ENCODE measurements around the gene WNT9B. TPM values are rescaled to one million over a fixed set of nuclear protein-coding genes. Genes with fewer than 3 reads are reported as not detected.

WNT9B gene
- total and polyA plus RNA-seq, 2 of the 13 experiments (the other 11 are each of a cell fraction or from before 2014, with no cell fraction given), result not detected

GRCh38 chr17:46821482-46822387, 29.6 kb upstream of the WNT9B start:
- no peaks in the 10 kb centered on the region for H4K20me1 ChIP-seq (ENCODE audit: insufficient read depth, low read length)
- FAIRE-seq (no peak), DNase-seq (ENCODE audit: low spot score) (no peak), ATAC-seq (peak; percentile 15)
- peak overlapping the region in 2 of 3 experiments; percentile 40 to 46; a peak in 2 of 6 replicates for H3K4me3 ChIP-seq (replicated peaks in 1 of 3; ENCODE audit: insufficient read depth in 1 of 3, low read depth in 2 of 3, low read length in 3 of 3)
- no peaks in the 10 kb centered on the region for H3K9me3 ChIP-seq (ENCODE audit: low read length)
- H3K27ac ChIP-seq (ENCODE audit: extremely low read length, insufficient read depth, low read length), result no peak overlapping the region
- peaks cover 14 to 55% of the 10 kb centered on the region in 2 experiments for H3K27me3 ChIP-seq (ENCODE audit: control insufficient read depth in 1 of 2, insufficient read depth in 2 of 2, low read length in 2 of 2)
- H3K4me1 ChIP-seq (ENCODE audit: insufficient read depth, low read length), result peaks cover 35% of the 10 kb centered on the region
- peak overlapping the region; percentile 57 for H3K4me2 ChIP-seq (ENCODE audit: low read depth, low read length)
- ChIA-PET CTCF (ENCODE audit: low intra/inter-chr PET ratio, low total read pairs) (no interaction called here), POLR2A (interaction anchor here (1.9 kb wide), 1 partner anchor 11 kb away, joined by 4 read pairs; no protein-coding TSS in a partner anchor)
- intact Hi-C loops (cut with micrococcal nuclease; ENCODE audit: unreplicated experiment) (no loop called here), in situ Hi-C loops (cut with HindIII; ENCODE audit: extremely low pct_ligation_motif_present, low pct_unique_long_range_greater_than_20kb) (loop anchor here (5.0 kb wide), 1 partner anchor 44 kb away; no protein-coding TSS in a partner anchor)
- no peak overlapping the region for H3K9ac ChIP-seq (ENCODE audit: insufficient read depth, low read depth, low read length)
- no peaks in the 10 kb centered on the region for H3K79me2 ChIP-seq (ENCODE audit: insufficient read depth, low read length)
- no peaks in the 10 kb centered on the region for H3K36me3 ChIP-seq (replicated peaks in 1 of 2; ENCODE audit: control insufficient read depth in 1 of 2, insufficient read depth in 2 of 2, low read length in 2 of 2)
- no TSS peak for BruUV-seq (replicated peaks)
- no peak overlapping the region for H2AFZ ChIP-seq (ENCODE audit: low read length)
- WGBS (ENCODE audit: low lambda C conversion rate), result 30% methylated on average over 29 of the region's 31 CpGs
- TF ChIP-seq ZBTB10 (CRISPR knock-in tag; IDR thresholded peaks at IDR 0.05; ENCODE audit: borderline replicate concordance) (0 out of 2 replicates have a peak, but pooled peaks have one; percentile 29), ZNF543 (CRISPR knock-in tag; IDR thresholded peaks at IDR 0.05) (no peak), FOSL2 (CRISPR knock-in tag; IDR thresholded peaks at IDR 0.05) (no peak), GABPB1 (CRISPR knock-in tag; IDR thresholded peaks at IDR 0.05) (no peak), RAD21 (CRISPR knock-in tag; IDR thresholded peaks at IDR 0.05) (no peak), PRMT3 (CRISPR knock-in tag; IDR thresholded peaks at IDR 0.05; ENCODE audit: borderline replicate concordance, low read depth) (no peak), SMAD9 (CRISPR knock-in tag; IDR thresholded peaks at IDR 0.05) (no peak), ZNF652 (CRISPR knock-in tag; IDR thresholded peaks at IDR 0.05; ENCODE audit: borderline replicate concordance, low read depth) (peak; percentile 94), ZFP90 (CRISPR knock-in tag; IDR thresholded peaks at IDR 0.05; ENCODE audit: borderline replicate concordance) (no peak), RBFOX2 (IDR thresholded peaks at IDR 0.05; ENCODE audit: low read depth, low read length) (no peak)
- TF ChIP-seq, protein P1, sequence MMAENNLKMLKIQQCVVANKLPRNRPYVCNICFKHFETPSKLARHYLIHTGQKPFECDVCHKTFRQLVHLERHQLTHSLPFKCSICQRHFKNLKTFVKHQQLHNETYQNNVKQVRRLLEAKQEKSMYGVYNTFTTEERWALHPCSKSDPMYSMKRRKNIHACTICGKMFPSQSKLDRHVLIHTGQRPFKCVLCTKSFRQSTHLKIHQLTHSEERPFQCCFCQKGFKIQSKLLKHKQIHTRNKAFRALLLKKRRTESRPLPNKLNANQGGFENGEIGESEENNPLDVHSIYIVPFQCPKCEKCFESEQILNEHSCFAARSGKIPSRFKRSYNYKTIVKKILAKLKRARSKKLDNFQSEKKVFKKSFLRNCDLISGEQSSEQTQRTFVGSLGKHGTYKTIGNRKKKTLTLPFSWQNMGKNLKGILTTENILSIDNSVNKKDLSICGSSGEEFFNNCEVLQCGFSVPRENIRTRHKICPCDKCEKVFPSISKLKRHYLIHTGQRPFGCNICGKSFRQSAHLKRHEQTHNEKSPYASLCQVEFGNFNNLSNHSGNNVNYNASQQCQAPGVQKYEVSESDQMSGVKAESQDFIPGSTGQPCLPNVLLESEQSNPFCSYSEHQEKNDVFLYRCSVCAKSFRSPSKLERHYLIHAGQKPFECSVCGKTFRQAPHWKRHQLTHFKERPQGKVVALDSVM (CRISPR knock-in tag; IDR thresholded peaks at IDR 0.05), result no peak
- TF ChIP-seq, protein P2, sequence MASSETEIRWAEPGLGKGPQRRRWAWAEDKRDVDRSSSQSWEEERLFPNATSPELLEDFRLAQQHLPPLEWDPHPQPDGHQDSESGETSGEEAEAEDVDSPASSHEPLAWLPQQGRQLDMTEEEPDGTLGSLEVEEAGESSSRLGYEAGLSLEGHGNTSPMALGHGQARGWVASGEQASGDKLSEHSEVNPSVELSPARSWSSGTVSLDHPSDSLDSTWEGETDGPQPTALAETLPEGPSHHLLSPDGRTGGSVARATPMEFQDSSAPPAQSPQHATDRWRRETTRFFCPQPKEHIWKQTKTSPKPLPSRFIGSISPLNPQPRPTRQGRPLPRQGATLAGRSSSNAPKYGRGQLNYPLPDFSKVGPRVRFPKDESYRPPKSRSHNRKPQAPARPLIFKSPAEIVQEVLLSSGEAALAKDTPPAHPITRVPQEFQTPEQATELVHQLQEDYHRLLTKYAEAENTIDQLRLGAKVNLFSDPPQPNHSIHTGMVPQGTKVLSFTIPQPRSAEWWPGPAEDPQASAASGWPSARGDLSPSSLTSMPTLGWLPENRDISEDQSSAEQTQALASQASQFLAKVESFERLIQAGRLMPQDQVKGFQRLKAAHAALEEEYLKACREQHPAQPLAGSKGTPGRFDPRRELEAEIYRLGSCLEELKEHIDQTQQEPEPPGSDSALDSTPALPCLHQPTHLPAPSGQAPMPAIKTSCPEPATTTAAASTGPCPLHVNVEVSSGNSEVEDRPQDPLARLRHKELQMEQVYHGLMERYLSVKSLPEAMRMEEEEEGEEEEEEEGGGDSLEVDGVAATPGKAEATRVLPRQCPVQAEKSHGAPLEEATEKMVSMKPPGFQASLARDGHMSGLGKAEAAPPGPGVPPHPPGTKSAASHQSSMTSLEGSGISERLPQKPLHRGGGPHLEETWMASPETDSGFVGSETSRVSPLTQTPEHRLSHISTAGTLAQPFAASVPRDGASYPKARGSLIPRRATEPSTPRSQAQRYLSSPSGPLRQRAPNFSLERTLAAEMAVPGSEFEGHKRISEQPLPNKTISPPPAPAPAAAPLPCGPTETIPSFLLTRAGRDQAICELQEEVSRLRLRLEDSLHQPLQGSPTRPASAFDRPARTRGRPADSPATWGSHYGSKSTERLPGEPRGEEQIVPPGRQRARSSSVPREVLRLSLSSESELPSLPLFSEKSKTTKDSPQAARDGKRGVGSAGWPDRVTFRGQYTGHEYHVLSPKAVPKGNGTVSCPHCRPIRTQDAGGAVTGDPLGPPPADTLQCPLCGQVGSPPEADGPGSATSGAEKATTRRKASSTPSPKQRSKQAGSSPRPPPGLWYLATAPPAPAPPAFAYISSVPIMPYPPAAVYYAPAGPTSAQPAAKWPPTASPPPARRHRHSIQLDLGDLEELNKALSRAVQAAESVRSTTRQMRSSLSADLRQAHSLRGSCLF (CRISPR knock-in tag; IDR thresholded peaks at IDR 0.05; ENCODE audit: borderline replicate concordance), result no peak
